Common myeloid progenitor, CD34-positive (primary cell): Measurements from ENCODE around the gene COL23A1.
A peak's percentile ranks its signal among the peaks of the same experiment; 100 is the strongest.

Experiments
- CTCF ChIA-PET: fragments of 350-600 bp; sonication (Branson Sonifier 250); formaldehyde crosslinking; loops from one replicate; lab custom pipeline; 2021; ENCODE audit warnings: antibody characterized with exemption; lab: Charles Lee
- POLR2A ChIA-PET: fragments of 350-600 bp; sonication (Branson Sonifier 250); formaldehyde crosslinking; loops from one replicate; lab custom pipeline; 2021; ENCODE audit warnings: antibody characterized with exemption; lab: Charles Lee
- DNase-seq, 3 donors: peaks; one replicate each; pipeline versions ENCODE4 v3.0.0 to v3.0.0-alpha.2; 2013
- H3K27ac ChIP-seq, 2 experiments: 1 replicate in 1 of 2; 2 replicates in 1 of 2; pipeline ENCODE4 v1.7.0; 2013; ENCODE audit warnings: inconsistent platforms in 2 of 2, low read length in 2 of 2, mild to moderate bottlenecking in 2 of 2, low read depth in 1 of 2, moderate library complexity in 1 of 2; ENCODE audit not compliant: severe bottlenecking in 2 of 2, insufficient read depth in 1 of 2, poor library complexity in 1 of 2
- H3K27me3 ChIP-seq, 5 experiments: replicated peaks in 2 of 5; 1 replicate in 3 of 5; 2 replicates in 2 of 5; pipeline versions ENCODE4 v1.6.1 to v1.7.0; 2013; ENCODE audit warnings: low read length in 4 of 5, mild to moderate bottlenecking in 2 of 5, moderate library complexity in 2 of 5, inconsistent platforms in 1 of 5; ENCODE audit not compliant: insufficient read depth in 5 of 5, control insufficient read depth in 4 of 5
- H3K36me3 ChIP-seq, 4 experiments: 1 replicate in 2 of 4; 2 replicates in 2 of 4; pipeline versions ENCODE4 v1.6.1 to v1.7.0; 2013; ENCODE audit warnings: low read length in 3 of 4, control low read depth in 1 of 4, mild to moderate bottlenecking in 1 of 4; ENCODE audit not compliant: control insufficient read depth in 4 of 4, insufficient read depth in 4 of 4
- H3K4me1 ChIP-seq, 4 experiments: 1 replicate in 3 of 4; 2 replicates in 1 of 4; pipeline versions ENCODE4 v1.6.1 to v1.7.1; 2013; ENCODE audit warnings: low read length in 3 of 4, mild to moderate bottlenecking in 3 of 4, control low read depth in 1 of 4, inconsistent platforms in 1 of 4, moderate library complexity in 1 of 4; ENCODE audit not compliant: control insufficient read depth in 4 of 4, insufficient read depth in 4 of 4; ENCODE audit errors: control extremely low read depth in 1 of 4
- H3K4me3 ChIP-seq, 7 experiments: 1 replicate in 4 of 7; 2 replicates in 3 of 7; pipeline versions ENCODE4 v1.5.1 to v1.7.0; 2013; ENCODE audit warnings: mild to moderate bottlenecking in 7 of 7, low read length in 6 of 7, moderate library complexity in 6 of 7, inconsistent platforms in 2 of 7, low read depth in 2 of 7, control low read depth in 1 of 7; ENCODE audit not compliant: insufficient read depth in 4 of 7, control insufficient read depth in 1 of 7; ENCODE audit errors: extremely low read depth in 1 of 7
- H3K9me3 ChIP-seq, 5 experiments: 1 replicate in 4 of 5; 2 replicates in 1 of 5; pipeline versions ENCODE4 v1.6.1 to v1.7.1; 2013; ENCODE audit warnings: low read length in 4 of 5, mild to moderate bottlenecking in 2 of 5, inconsistent platforms in 1 of 5, low read depth in 1 of 5, moderate library complexity in 1 of 5; ENCODE audit not compliant: control insufficient read depth in 4 of 5, insufficient read depth in 2 of 5; ENCODE audit errors: control extremely low read depth in 1 of 5
- WGBS: methylation state at CpG from one replicate; pipeline ENCODE4 v1.1.5; 2013; ENCODE audit not compliant: insufficient coverage; 5-methylcytosine and 5-hydroxymethylcytosine counted together

The COL23A1 gene

GRCh38 chr5:178284996-178285395 lies 305.2 kb downstream of the COL23A1 start:
- H3K4me1 ChIP-seq: peaks cover 0 to 11% (median 2%) of the 10 kb centered on the region in 4 experiments
- no peak overlapping the region for H3K4me3 ChIP-seq
- peaks cover 0 to 4% (median 0%) of the 10 kb centered on the region in 5 experiments for H3K27me3 ChIP-seq
- 100% methylated on average over 6 of the region's 7 CpGs for WGBS
- DNase-seq: no peak
- no peak overlapping the region for H3K27ac ChIP-seq
- POLR2A ChIA-PET: no interaction called here
- no peaks in the 10 kb centered on the region for H3K36me3 ChIP-seq
- CTCF ChIA-PET: interaction anchor here (1.3 to 7.7 kb wide), 3 partner anchors 24 to 305 kb away, joined by 3 to 73 read pairs (median 8); partner anchors contain the start of gene COL23A1
- peaks cover 0 to 3% (median 0%) of the 10 kb centered on the region in 5 experiments for H3K9me3 ChIP-seq

GRCh38 chr5:178284093-178284675 lies 306.0 kb downstream of the COL23A1 start:
- ChIA-PET POLR2A (no interaction called here), CTCF (interaction anchor here (1.0 to 7.7 kb wide), 9 partner anchors 17 to 305 kb away, joined by 3 to 73 read pairs (median 4); partner anchors contain the start of gene COL23A1)
- DNase-seq: peak; percentile 32 to 67 (median 46)
- WGBS: 88% methylated on average over 1 of the region's 3 CpGs
- Histone ChIP-seq H3K36me3 (no peaks in the 10 kb centered on the region), H3K27me3 (peaks cover 0 to 4% (median 0%) of the 10 kb centered on the region in 5 experiments), H3K4me1 (peaks cover 0 to 18% (median 6%) of the 10 kb centered on the region in 4 experiments), H3K4me3 (no peak overlapping the region), H3K27ac (no peak overlapping the region), H3K9me3 (peaks cover 0 to 3% (median 0%) of the 10 kb centered on the region in 5 experiments)

- H3K36me3 ChIP-seq: no peaks in the 10 kb centered on the region
- no CpG with 5 or more reads among the region's 3 CpGs for WGBS
- peaks cover 0 to 21% (median 6%) of the 10 kb centered on the region in 4 experiments for H3K4me1 ChIP-seq
- ChIA-PET CTCF (interaction anchor here (0.8 to 7.7 kb wide), 16 partner anchors 18 to 556 kb away, joined by 3 to 73 read pairs (median 4); partner anchors contain the start of gene COL23A1), POLR2A (interaction anchor here (0.6 kb wide), 1 partner anchor 518 kb away, joined by 3 read pairs; no protein-coding TSS in a partner anchor)
- DNase-seq: no peak
- peaks cover 0 to 3% (median 0%) of the 10 kb centered on the region in 5 experiments for H3K9me3 ChIP-seq
- no peak overlapping the region for H3K4me3 ChIP-seq
- H3K27me3 ChIP-seq: peaks cover 0 to 4% (median 0%) of the 10 kb centered on the region in 5 experiments
- no peak overlapping the region for H3K27ac ChIP-seq
Measured at GRCh38 chr5:178283520-178283919, 306.7 kb downstream of the COL23A1 start.

- Histone ChIP-seq H3K4me3 (no peak overlapping the region), H3K4me1 (peaks cover 0 to 18% (median 6%) of the 10 kb centered on the region in 4 experiments), H3K27ac (no peak overlapping the region), H3K9me3 (peaks cover 0 to 3% (median 0%) of the 10 kb centered on the region in 5 experiments), H3K36me3 (no peaks in the 10 kb centered on the region), H3K27me3 (peaks cover 0 to 4% (median 0%) of the 10 kb centered on the region in 5 experiments)
- ChIA-PET POLR2A (no interaction called here), CTCF (interaction anchor here (1.0 to 7.7 kb wide), 5 partner anchors 10 to 557 kb away, joined by 3 to 73 read pairs (median 3); partner anchors contain the start of gene COL23A1)
- WGBS: 100% methylated on average over 3 of the region's 4 CpGs
- DNase-seq: no peak
Measured at GRCh38 chr5:178282391-178282790, 307.8 kb downstream of the COL23A1 start.

GRCh38 chr5:178281331-178281730 lies 308.9 kb downstream of the COL23A1 start:
- H3K27me3 ChIP-seq: peaks cover 0 to 4% (median 0%) of the 10 kb centered on the region in 5 experiments
- peaks cover 0 to 18% (median 6%) of the 10 kb centered on the region in 4 experiments for H3K4me1 ChIP-seq
- 98% methylated on average over 17 of the region's 19 CpGs for WGBS
- CTCF ChIA-PET: interaction anchor here (1.1 to 7.7 kb wide), 12 partner anchors 8 to 308 kb away, joined by 3 to 73 read pairs (median 4); partner anchors contain the start of gene COL23A1
- H3K9me3 ChIP-seq: peaks cover 0 to 3% (median under 1%) of the 10 kb centered on the region in 5 experiments
- no peaks in the 10 kb centered on the region for H3K36me3 ChIP-seq
- POLR2A ChIA-PET: no interaction called here
- H3K27ac ChIP-seq: no peak overlapping the region
- no peak for DNase-seq
- H3K4me3 ChIP-seq: no peak overlapping the region

- ChIA-PET CTCF (interaction anchor here (0.8 to 7.7 kb wide), 17 partner anchors 9 to 309 kb away, joined by 3 to 73 read pairs (median 4); partner anchors contain the start of gene COL23A1), POLR2A (no interaction called here)
- no peak overlapping the region for H3K4me3 ChIP-seq
Measured at GRCh38 chr5:178280631-178281030, 309.6 kb downstream of the COL23A1 start.

More at GRCh38 chr5:178280631-178281030, 309.6 kb downstream of the COL23A1 start:
- 93% methylated on average over 9 of the region's 9 CpGs for WGBS
- no peak for DNase-seq
- H3K27ac ChIP-seq: no peak overlapping the region
- peaks cover 0 to 8% (median 6%) of the 10 kb centered on the region in 5 experiments for H3K9me3 ChIP-seq
- peaks cover 0 to 18% (median 6%) of the 10 kb centered on the region in 4 experiments for H3K4me1 ChIP-seq
- peaks cover 0 to 4% (median 0%) of the 10 kb centered on the region in 5 experiments for H3K27me3 ChIP-seq
- no peaks in the 10 kb centered on the region for H3K36me3 ChIP-seq
